Panc1 (cell line): ENCODE data around the gene COL27A1. TPM values are rescaled to one million over a fixed set of nuclear protein-coding genes. Genes with fewer than 3 reads are reported as not detected.

Experiments used
- ATAC-seq: fragments of 200-7000 bp; cut with Tn5 transposase; 2 replicates; pipeline ENCODE4 v1.9.1; 2020; ENCODE audit warnings: mild to moderate bottlenecking, moderate library complexity
- BruUV-seq: library from RNA; stranded (reverse); fragments of 400-500 nt; replicated peaks from 2 replicates; lab custom pipeline; 2021; lab: Mats Ljungman, UMichigan
- CTCF ChIA-PET: fragments of 300-600 bp; sonication (Branson Sonifier 250); formaldehyde crosslinking; loops from one replicate; lab custom pipeline; 2022; ENCODE audit warnings: antibody characterized with exemption; lab: Charles Lee
- POLR2A ChIA-PET: fragments of 300-600 bp; sonication (Branson Sonifier 250); formaldehyde crosslinking; loops from one replicate; lab custom pipeline; 2022; ENCODE audit warnings: antibody characterized with exemption; lab: Charles Lee
- DNase-seq: peaks from one replicate; pipeline ENCODE4 v3.0.0-alpha.2; 2010; ENCODE audit warnings: low read depth, low spot score
- H3K27ac ChIP-seq: 2 replicates; pipeline ENCODE4 v1.5.1; 2011; ENCODE audit warnings: mild to moderate bottlenecking, low read length, inconsistent platforms
- H3K27me3 ChIP-seq: fragments of 200-500 bp; sonication (Bioruptor generic); 2 replicates; pipeline ENCODE4 v1.6.0; 2014; ENCODE audit warnings: low read length, inconsistent platforms; ENCODE audit not compliant: control insufficient read depth, insufficient read depth
- H3K36me3 ChIP-seq: fragments of 200-500 bp; sonication (Bioruptor generic); 2 replicates; pipeline ENCODE4 v1.5.1; 2014; ENCODE audit warnings: inconsistent platforms, mild to moderate bottlenecking, low read length, moderate library complexity; ENCODE audit not compliant: control insufficient read depth, insufficient read depth
- H3K4me1 ChIP-seq: 2 replicates; pipeline ENCODE4 v1.5.1; 2011; ENCODE audit warnings: inconsistent platforms, mild to moderate bottlenecking, low read length, moderate library complexity; ENCODE audit not compliant: control insufficient read depth, insufficient read depth
- H3K4me3 ChIP-seq, 2 experiments: 2 replicates each; pipeline ENCODE4 v1.5.1; 2011 to 2012; ENCODE audit warnings: low read depth in 2 of 2, low read length in 2 of 2, mild to moderate bottlenecking in 2 of 2, inconsistent platforms in 1 of 2, moderate library complexity in 1 of 2
- H3K9me3 ChIP-seq: fragments of 200-500 bp; sonication (Bioruptor generic); 2 replicates; pipeline ENCODE4 v1.5.1; 2014; ENCODE audit warnings: low read depth, mild to moderate bottlenecking, inconsistent platforms, low read length, moderate library complexity; ENCODE audit not compliant: control insufficient read depth, insufficient read depth
- POLR2AphosphoS5 ChIP-seq: IDR thresholded peaks from 2 replicates; pipeline ENCODE4 v1.6.1; 2012; ENCODE audit warnings: mild to moderate bottlenecking, low read depth, low read length, moderate library complexity
- SIN3A ChIP-seq: IDR thresholded peaks from 2 replicates; pipeline ENCODE4 v1.6.1; 2012; ENCODE audit warnings: low read depth, mild to moderate bottlenecking, low read length, moderate library complexity, borderline replicate concordance; ENCODE audit not compliant: insufficient read depth
- TCF7L2 ChIP-seq: IDR thresholded peaks from 2 replicates; pipeline ENCODE4 v1.6.1; 2011; ENCODE audit warnings: mild to moderate bottlenecking, low read depth, low read length, inconsistent platforms
- in situ Hi-C: cut with HindIII; loops from 2 replicates; pipeline ENCODE4 v1.10.0; 2016; ENCODE audit warnings: low sequenced_read_pairs, low pct_unique_long_range_greater_than_20kb
- intact Hi-C: fragments of 100-400 bp; cut with micrococcal nuclease; formaldehyde crosslinking; loops from one replicate; pipeline ENCODE4 v1.10.0; 2022; ENCODE audit not compliant: unreplicated experiment
- total RNA-seq: library from RNA; stranded (reverse); gene quantifications from one replicate; pipeline ENCODE4 v1.2.1, GENCODE V29; 2021; ENCODE audit not compliant: unreplicated experiment
- TF ChIP-seq, protein P1 (sequence below), 2 experiments: IDR thresholded peaks; 2 replicates each; pipeline ENCODE4 v1.6.1; 2011 to 2012; ENCODE audit warnings: low read depth in 2 of 2, control low read depth in 1 of 2, low read length in 1 of 2, mild to moderate bottlenecking in 1 of 2, moderate library complexity in 1 of 2; ENCODE audit not compliant: insufficient read depth in 1 of 2
- TF ChIP-seq, protein P2 (sequence below): fragments of 450-650 bp; IDR thresholded peaks from 2 replicates; pipeline ENCODE4 v1.5.1; 2017; ENCODE audit warnings: mild to moderate bottlenecking

The COL27A1 gene
- total RNA-seq, 1 experiment from 2014 or later, result 5.1 TPM

DNA sequence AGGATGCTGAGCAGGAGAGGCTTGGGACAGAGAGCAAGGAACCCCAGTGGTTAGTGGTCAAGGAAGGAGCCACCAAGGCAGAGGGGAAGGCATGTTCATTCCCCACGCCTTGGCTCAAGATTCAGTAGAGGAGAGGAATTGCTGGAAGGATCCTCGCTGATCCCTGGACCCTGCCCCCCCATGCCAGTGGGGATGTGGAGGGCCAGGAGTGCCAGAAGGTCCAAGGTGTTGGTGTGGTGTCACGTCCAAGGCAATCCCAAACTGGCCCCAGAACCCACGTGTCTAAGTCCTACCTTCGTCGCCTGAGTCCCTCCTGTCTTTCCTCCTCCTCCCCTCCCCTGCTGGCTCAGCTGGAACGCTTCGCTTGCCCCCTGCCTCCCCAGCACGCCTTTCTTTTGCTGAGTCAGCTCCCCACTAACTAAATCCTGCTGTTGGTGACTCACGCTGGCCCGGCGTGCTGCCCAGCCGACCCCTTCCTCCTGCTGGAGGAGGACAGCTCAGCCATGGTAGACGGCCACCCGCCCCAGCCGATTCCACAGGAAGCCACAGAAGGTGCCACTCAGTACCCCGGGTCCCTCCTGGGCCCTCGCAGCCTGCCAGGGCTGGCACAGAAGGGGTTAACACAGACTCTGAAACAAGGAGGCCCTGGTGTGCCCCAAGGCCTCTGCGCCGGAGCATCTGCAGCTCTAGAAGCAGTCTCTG, 130.0 kb downstream of the COL27A1 start:
- in situ Hi-C loops (no loop called here), intact Hi-C loops (no loop called here)
- Histone ChIP-seq H3K4me3 (no peak overlapping the region), H3K27ac (no peak overlapping the region), H3K4me1 (peaks cover 15% of the 10 kb centered on the region), H3K27me3 (no peaks in the 10 kb centered on the region), H3K9me3 (no peaks in the 10 kb centered on the region), H3K36me3 (no peaks in the 10 kb centered on the region)
- DNase-seq (no peak), ATAC-seq (no peak)
- BruUV-seq, result no TSS peak
- no peak for TF ChIP-seq POLR2AphosphoS5
- TF ChIP-seq, protein P1, sequence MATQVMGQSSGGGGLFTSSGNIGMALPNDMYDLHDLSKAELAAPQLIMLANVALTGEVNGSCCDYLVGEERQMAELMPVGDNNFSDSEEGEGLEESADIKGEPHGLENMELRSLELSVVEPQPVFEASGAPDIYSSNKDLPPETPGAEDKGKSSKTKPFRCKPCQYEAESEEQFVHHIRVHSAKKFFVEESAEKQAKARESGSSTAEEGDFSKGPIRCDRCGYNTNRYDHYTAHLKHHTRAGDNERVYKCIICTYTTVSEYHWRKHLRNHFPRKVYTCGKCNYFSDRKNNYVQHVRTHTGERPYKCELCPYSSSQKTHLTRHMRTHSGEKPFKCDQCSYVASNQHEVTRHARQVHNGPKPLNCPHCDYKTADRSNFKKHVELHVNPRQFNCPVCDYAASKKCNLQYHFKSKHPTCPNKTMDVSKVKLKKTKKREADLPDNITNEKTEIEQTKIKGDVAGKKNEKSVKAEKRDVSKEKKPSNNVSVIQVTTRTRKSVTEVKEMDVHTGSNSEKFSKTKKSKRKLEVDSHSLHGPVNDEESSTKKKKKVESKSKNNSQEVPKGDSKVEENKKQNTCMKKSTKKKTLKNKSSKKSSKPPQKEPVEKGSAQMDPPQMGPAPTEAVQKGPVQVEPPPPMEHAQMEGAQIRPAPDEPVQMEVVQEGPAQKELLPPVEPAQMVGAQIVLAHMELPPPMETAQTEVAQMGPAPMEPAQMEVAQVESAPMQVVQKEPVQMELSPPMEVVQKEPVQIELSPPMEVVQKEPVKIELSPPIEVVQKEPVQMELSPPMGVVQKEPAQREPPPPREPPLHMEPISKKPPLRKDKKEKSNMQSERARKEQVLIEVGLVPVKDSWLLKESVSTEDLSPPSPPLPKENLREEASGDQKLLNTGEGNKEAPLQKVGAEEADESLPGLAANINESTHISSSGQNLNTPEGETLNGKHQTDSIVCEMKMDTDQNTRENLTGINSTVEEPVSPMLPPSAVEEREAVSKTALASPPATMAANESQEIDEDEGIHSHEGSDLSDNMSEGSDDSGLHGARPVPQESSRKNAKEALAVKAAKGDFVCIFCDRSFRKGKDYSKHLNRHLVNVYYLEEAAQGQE (IDR thresholded peaks at IDR 0.05; ENCODE audit: insufficient read depth in 1 of 2, low read depth in 2 of 2, low read length in 1 of 2), result no peak
- TF ChIP-seq TCF7L2, result no peak
- TF ChIP-seq, protein P2, sequence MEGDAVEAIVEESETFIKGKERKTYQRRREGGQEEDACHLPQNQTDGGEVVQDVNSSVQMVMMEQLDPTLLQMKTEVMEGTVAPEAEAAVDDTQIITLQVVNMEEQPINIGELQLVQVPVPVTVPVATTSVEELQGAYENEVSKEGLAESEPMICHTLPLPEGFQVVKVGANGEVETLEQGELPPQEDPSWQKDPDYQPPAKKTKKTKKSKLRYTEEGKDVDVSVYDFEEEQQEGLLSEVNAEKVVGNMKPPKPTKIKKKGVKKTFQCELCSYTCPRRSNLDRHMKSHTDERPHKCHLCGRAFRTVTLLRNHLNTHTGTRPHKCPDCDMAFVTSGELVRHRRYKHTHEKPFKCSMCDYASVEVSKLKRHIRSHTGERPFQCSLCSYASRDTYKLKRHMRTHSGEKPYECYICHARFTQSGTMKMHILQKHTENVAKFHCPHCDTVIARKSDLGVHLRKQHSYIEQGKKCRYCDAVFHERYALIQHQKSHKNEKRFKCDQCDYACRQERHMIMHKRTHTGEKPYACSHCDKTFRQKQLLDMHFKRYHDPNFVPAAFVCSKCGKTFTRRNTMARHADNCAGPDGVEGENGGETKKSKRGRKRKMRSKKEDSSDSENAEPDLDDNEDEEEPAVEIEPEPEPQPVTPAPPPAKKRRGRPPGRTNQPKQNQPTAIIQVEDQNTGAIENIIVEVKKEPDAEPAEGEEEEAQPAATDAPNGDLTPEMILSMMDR, result no peak
- TF ChIP-seq SIN3A, result no peak
- ChIA-PET CTCF (no interaction called here), POLR2A (no interaction called here)

DNA sequence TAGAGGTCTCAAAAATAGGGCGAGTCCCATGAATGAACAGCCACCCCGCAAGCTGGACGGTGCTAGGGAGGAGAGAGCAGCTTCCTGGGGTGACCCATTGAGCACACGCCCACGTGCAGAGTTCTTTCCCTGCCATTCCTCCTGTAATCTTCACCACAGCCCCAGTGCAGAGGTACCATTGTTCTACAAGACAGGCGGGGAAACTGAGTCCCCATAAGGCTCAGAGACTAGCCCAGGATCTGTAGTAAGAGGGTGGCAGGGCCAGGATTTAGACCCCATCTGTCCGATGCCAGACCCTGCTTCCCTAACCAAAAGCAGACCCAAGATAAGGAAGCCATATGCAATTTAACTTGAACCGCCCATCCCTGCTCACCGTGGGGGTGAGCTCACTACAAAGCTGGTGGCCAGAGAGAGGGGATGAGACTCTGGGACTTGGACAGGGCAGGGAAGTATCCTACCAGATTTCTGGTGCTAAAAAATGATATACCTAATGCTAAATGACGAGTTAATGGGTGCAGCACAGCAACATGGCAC, 130.9 kb downstream of the COL27A1 start:
- no TSS peak for BruUV-seq

More for the DNA sequence above, 130.9 kb downstream of the COL27A1 start:
- H3K4me3 ChIP-seq, result no peak overlapping the region
- ATAC-seq, result no peak
- intact Hi-C loops, result no loop called here
- in situ Hi-C loops, result no loop called here
- POLR2A ChIA-PET, result no interaction called here
- peaks cover 15% of the 10 kb centered on the region for H3K4me1 ChIP-seq
- CTCF ChIA-PET, result no interaction called here
- H3K36me3 ChIP-seq, result no peaks in the 10 kb centered on the region
- TF ChIP-seq, protein P2, result no peak
- TF ChIP-seq POLR2AphosphoS5, result no peak
- TF ChIP-seq TCF7L2, result no peak
- TF ChIP-seq, protein P1 (IDR thresholded peaks at IDR 0.05; ENCODE audit: insufficient read depth in 1 of 2, low read depth in 2 of 2, low read length in 1 of 2), result no peak
- no peak for TF ChIP-seq SIN3A
- no peak overlapping the region for H3K27ac ChIP-seq
- H3K9me3 ChIP-seq, result no peaks in the 10 kb centered on the region
- no peak for DNase-seq
- H3K27me3 ChIP-seq, result no peaks in the 10 kb centered on the region
